Measurements from ENCODE around the gene TKTL1. TPM values are rescaled to one million over a fixed set of nuclear protein-coding genes. Genes with fewer than 3 reads are reported as not detected.
A peak's percentile ranks its signal among the peaks of the same experiment; 100 is the strongest.

The TKTL1 gene
- total RNA-seq, 2 donors from 2014 or later: 3.0 to 4.2 TPM

DNA sequence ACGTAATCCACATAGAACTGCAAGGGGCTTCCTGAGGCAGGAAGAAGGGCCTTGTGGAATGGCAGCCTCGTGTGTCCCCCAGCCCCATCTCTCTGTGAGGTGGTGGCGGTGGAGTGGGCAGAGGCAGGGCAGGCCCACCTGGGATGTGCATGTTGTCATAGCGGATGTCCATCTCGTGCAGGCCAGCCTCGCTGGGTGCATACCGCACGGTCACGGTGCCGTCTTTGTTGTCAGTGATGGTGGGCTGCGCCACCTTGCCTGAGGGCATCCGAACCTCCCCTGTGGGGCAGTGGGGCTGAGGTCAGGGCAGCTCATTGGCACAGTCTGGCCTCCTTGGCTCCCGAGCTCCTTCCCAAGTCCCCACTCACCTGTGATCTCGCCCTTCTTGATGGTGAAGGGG, 58.4 kb downstream of the TKTL1 start:
- Mint-ChIP-seq H3K27ac (peak overlapping the region; percentile 54), H3K4me3 (peak overlapping the region; percentile 45), H3K4me1 (peaks cover 20% of the 10 kb centered on the region), H3K27me3 (no peaks in the 10 kb centered on the region), H3K36me3 (ENCODE audit: low read depth) (no peaks in the 10 kb centered on the region)
- peak in 1 of 3 donors; percentile 4 for DNase-seq
- no peak for ATAC-seq
- H3K9me3 ChIP-seq (ENCODE audit: control insufficient read depth, low read length, poor library complexity, severe bottlenecking): no peaks in the 10 kb centered on the region

DNA sequence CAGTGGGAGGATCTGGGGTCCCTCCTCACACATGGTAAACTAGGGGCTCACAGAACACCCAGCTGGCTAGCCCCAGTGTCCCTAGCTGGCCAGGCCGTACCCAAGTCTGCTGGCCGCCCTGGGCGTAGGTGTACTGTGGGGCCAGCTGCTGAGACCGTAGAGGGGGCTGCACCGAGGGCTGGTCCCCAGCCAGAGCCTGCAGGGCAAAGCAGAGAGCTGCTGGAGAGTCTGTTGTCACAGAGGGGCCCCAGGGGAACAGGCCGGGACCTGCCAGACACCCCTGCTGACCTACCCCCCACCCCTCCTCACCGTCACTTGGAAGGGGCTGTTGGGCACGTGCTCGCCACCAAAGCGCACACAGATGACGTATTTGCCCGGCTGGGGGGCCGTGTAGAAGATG, 58.9 kb downstream of the TKTL1 start:
- no peak for DNase-seq
- Mint-ChIP-seq H3K4me3 (peak overlapping the region; percentile 45), H3K27ac (peak overlapping the region; percentile 54), H3K4me1 (peaks cover 20% of the 10 kb centered on the region), H3K27me3 (no peaks in the 10 kb centered on the region), H3K36me3 (ENCODE audit: low read depth) (no peaks in the 10 kb centered on the region)
- H3K9me3 ChIP-seq (ENCODE audit: control insufficient read depth, low read length, poor library complexity, severe bottlenecking): no peaks in the 10 kb centered on the region
- ATAC-seq: no peak

DNA sequence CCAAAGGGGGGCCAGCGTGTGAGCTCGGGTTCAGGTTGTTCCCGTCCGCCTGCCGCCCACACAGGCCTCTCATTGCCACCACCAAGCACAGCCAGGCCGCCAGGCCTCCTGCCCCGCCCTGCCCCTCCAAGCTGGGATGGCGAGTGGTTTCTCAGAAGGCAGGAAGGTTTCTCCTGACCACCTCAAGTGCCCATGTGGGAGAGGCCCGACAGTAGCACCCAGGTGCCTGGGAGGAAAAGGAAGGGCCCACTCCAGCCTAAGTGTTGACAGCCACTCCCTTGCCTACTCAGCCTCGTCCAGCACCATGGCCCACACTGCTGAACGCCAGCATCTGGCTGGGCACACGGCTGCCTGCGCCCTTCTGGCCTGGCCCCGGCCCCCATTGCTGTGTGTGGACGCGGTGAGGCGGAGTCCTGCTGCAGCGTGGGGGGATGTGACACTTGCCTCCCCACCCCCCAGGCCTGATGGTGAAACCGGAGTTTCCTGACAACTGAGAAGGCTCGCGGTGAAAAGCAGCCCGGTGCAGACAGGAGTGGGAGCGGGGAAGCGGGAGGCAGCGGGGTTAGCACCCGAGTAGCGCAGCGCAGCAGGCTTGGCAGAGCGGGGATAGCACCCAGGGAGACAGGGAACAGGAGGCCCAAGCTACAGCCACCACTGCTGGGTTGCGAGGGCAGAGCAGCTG, 59.6 kb downstream of the TKTL1 start:
- H3K4me1 Mint-ChIP-seq: peaks cover 22% of the 10 kb centered on the region
- no peak overlapping the region for H3K4me3 Mint-ChIP-seq
- DNase-seq: peak in 1 of 3 donors; percentile 6
- H3K27ac Mint-ChIP-seq: peak overlapping the region; percentile 3
- H3K9me3 ChIP-seq (ENCODE audit: control insufficient read depth, low read length, poor library complexity, severe bottlenecking): no peaks in the 10 kb centered on the region
- no peaks in the 10 kb centered on the region for H3K36me3 Mint-ChIP-seq (ENCODE audit: low read depth)
- no peaks in the 10 kb centered on the region for H3K27me3 Mint-ChIP-seq
- ATAC-seq: no peak

DNA sequence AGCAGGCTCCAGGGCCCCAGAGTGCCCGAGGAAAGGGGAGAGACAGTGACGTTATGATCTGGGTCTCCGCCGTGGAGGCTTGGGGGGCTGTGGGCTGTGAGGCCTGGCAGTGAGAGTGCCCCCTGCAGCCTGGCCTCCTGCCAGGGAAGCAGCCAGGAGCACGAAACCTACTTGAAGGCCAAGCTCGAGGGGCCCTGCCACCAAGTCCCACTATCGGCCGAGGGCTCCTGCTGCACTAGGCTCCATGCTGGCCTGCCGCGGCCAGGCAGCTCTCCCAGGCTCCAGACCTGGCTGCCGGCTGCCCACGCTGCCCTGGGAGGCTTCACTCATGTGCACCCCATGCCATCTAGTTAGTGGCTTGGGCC, 60.2 kb downstream of the TKTL1 start:
- no peaks in the 10 kb centered on the region for H3K36me3 Mint-ChIP-seq (ENCODE audit: low read depth)
- H3K4me3 Mint-ChIP-seq: no peak overlapping the region
- ATAC-seq (no peak), DNase-seq (no peak)
- H3K27ac Mint-ChIP-seq: peak overlapping the region; percentile 3
- H3K9me3 ChIP-seq (ENCODE audit: control insufficient read depth, low read length, poor library complexity, severe bottlenecking): no peaks in the 10 kb centered on the region
- H3K27me3 Mint-ChIP-seq: no peaks in the 10 kb centered on the region
- H3K4me1 Mint-ChIP-seq: peaks cover 22% of the 10 kb centered on the region

DNA sequence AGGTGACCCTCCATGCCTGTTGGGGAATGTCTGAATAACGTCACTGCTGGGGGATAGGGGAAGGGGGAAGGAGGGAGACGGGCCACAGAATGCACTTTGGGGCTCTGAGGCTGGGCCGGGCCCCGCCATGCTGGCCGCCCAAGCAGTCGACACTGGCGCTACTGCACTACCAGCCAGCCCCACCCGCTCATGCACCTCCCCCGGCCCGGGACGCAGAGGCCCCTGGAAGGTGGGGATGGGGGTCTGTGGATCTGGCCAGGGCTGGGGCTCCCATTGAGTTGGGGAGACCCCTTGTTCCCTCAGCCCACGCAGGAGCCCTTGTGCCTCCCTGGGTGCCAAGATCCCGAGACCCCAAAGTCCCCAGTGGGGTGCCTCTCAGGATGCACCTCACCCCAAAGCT, 61.0 kb downstream of the TKTL1 start:
- no peak for ATAC-seq
- no peaks in the 10 kb centered on the region for H3K9me3 ChIP-seq (ENCODE audit: control insufficient read depth, low read length, poor library complexity, severe bottlenecking)
- DNase-seq: no peak
- Mint-ChIP-seq H3K27ac (no peak overlapping the region), H3K27me3 (no peaks in the 10 kb centered on the region), H3K4me3 (peak overlapping the region; percentile 72), H3K4me1 (peaks cover 20% of the 10 kb centered on the region), H3K36me3 (ENCODE audit: low read depth) (no peaks in the 10 kb centered on the region)

DNA sequence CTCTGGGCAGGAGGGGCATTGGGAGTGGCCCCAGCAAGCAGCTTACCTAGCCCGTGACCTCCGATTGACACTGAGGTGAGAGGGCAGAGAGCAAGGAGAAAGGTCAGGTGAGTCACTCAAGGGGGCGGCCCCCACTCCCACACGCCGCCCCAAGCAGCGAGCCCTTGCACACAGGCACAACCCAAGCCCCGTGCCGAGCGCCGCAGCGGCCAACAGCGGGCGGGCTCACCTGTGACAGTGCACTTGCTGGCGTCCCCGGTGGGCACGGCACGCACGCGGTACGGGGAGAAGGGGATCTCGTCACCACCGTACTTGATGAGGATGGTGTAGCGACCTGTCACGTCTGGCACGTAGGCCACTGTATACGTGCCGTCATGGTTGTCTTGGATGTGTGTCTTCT, 61.6 kb downstream of the TKTL1 start:
- peak in 1 of 3 donors; percentile 3 for DNase-seq
- Mint-ChIP-seq H3K27ac (peak overlapping the region; percentile 2), H3K4me3 (peak overlapping the region; percentile 31), H3K36me3 (ENCODE audit: low read depth) (no peaks in the 10 kb centered on the region), H3K27me3 (no peaks in the 10 kb centered on the region), H3K4me1 (peaks cover 19% of the 10 kb centered on the region)
- no peak for ATAC-seq
- no peaks in the 10 kb centered on the region for H3K9me3 ChIP-seq (ENCODE audit: control insufficient read depth, low read length, poor library complexity, severe bottlenecking)

DNA sequence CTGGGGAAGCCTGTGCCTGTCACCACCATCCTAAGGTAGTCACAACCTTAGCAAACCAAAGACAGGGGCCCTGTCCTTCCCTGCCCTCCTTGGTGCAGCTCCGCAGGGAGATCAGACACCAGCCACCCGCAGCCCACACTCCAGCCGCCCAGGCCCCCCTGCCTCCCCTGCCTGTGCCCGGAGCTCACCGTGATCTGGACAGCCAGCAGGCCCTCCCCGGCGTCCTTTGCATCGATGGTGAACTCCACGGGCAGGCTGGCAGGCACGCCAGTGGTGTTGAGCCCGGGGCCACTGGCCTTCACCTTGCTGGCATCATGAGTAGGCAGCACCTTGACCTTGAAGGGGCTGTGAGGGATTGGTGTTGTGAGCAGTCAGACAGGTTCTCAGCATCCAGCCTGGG, 62.4 kb downstream of the TKTL1 start:
- Mint-ChIP-seq H3K27ac (no peak overlapping the region), H3K36me3 (ENCODE audit: low read depth) (peaks cover 2% of the 10 kb centered on the region), H3K4me1 (peaks cover 18% of the 10 kb centered on the region), H3K27me3 (no peaks in the 10 kb centered on the region), H3K4me3 (peak overlapping the region; percentile 82)
- H3K9me3 ChIP-seq (ENCODE audit: control insufficient read depth, low read length, poor library complexity, severe bottlenecking): no peaks in the 10 kb centered on the region
- ATAC-seq (no peak), DNase-seq (no peak)

DNA sequence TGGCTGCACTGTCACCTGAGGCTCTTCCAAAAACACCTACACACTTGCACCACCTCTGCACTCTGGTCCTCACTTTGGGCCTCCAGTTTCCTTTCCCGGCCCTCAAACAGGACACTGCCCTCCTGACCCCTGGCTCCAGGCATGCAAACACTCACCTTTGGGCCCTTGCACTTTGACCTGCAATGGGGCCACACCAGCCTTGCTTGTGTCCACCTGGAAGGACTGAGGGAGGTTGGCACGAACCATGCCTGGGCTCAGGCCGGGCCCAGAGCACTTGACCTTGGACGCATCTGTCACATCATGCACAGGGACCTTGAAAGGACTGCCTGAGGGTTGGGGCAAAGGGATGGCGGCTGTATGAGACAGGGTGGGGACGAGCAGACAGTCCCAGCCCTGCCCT, 63.2 kb downstream of the TKTL1 start:
- H3K4me1 Mint-ChIP-seq: peaks cover 13% of the 10 kb centered on the region
- H3K9me3 ChIP-seq (ENCODE audit: control insufficient read depth, low read length, poor library complexity, severe bottlenecking): no peaks in the 10 kb centered on the region
- no peak for DNase-seq
- H3K27me3 Mint-ChIP-seq: no peaks in the 10 kb centered on the region
- ATAC-seq: no peak
- peaks cover 2% of the 10 kb centered on the region for H3K36me3 Mint-ChIP-seq (ENCODE audit: low read depth)
- peak overlapping the region; percentile 78 for H3K27ac Mint-ChIP-seq
- H3K4me3 Mint-ChIP-seq: peak overlapping the region; percentile 82

DNA sequence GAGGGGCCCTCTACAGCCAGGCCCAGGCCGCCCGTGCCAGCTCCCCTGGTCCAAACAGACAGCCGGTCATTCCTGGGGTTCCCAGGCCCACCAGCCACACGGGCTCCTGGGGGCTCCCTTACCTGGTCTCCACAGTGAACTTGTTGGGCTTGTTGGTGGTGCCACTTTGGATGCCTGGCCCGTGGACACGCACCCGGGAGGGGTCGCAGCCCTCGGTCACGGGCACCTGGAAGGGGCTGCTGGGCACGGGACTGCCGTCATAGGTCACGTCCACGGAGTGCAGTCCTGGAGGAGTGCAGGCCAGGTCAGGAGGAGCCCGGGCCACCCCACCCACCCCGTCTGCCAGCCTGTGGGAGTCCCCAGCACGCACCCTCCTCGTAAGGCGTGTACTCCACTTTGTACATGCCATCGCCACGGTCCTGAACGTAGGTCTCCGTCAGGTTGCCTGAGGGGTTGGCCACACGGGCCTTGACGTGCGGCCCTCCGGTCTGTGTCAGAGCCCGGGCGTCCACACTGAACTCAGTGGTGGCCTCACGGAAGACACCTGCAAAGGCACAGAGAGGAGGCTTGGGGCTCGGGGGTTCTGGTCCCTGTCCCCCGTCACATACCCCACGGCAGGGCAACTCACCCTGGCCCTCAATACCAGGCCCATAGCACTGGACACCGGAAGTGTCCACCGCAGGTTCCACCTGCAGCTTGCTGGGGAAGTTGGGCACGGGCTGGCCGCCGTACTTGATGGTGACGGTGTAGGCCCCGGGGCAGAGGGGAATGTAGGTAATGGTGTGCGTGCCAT, 64.0 kb downstream of the TKTL1 start:
- Mint-ChIP-seq H3K4me1 (peaks cover 13% of the 10 kb centered on the region), H3K36me3 (ENCODE audit: low read depth) (peaks cover 2% of the 10 kb centered on the region), H3K27me3 (no peaks in the 10 kb centered on the region), H3K4me3 (no peak overlapping the region), H3K27ac (no peak overlapping the region)
- DNase-seq (no peak), ATAC-seq (no peak)
- H3K9me3 ChIP-seq (ENCODE audit: control insufficient read depth, low read length, poor library complexity, severe bottlenecking): no peaks in the 10 kb centered on the region

DNA sequence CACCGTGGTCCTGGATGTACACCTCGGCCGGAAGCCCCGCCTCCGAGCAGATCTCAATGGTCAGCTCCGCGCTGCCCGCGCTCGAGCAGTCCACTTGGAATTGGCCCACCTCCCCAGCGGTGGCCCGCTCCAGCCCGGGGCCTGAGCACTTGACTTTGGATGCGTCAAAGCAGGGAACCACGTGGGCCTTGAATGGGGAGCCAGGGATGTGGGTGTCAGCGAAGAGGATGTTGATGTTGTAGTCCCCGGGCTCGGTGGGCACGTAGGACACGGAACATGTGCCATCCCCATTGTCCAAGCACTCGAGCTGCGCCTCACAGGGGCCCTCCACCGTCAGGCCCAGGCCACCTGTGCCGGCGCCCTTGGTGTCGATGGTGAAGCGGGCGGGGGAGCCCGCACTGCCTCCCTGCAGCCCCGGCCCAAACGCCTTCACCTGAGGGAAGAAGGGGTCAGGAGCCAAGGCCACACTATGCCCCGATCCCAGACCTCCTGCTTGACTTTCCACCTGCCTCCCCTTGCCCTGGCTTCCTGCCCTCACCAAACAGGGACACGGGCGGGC, 64.6 kb downstream of the TKTL1 start:
- peak overlapping the region; percentile 70 for H3K4me3 Mint-ChIP-seq
- no peaks in the 10 kb centered on the region for H3K27me3 Mint-ChIP-seq
- H3K4me1 Mint-ChIP-seq: peaks cover 16% of the 10 kb centered on the region

DNA sequence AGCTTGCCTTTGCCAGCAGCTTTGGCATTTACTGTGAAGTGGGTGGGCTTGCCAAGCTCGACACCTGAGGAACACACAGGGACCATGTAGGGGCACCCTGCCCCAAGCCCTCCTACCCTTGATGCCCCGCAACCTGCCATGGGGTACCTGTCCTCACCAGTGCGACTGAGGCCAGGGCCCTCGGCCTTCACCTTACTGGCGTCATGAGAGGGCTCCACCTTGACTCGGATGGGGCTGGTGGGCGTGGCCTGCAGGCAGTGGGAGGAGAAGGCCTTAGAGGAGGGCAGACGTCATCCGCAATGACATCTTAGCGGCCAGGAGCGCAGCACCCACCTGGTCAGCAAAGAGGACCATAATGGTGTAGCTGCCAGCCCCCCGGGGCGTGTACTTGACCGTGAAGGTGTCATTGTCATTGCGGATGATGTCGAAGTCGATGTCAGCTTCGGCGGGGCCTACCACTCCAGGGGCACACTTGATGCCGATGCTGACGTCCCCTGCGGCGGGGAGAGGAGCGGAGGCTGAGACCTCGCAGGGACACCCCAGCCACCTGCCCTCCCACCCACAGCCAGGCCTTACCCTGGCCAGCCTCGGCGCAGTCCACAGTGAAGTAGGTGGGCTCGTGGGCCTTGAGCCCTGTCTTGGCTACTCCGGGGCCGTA, 66.6 kb downstream of the TKTL1 start:
- Mint-ChIP-seq H3K36me3 (ENCODE audit: low read depth) (peaks cover 2% of the 10 kb centered on the region), H3K4me3 (peak overlapping the region; percentile 15), H3K27me3 (no peaks in the 10 kb centered on the region), H3K4me1 (peaks cover 11% of the 10 kb centered on the region), H3K27ac (peak overlapping the region; percentile 75)
- H3K9me3 ChIP-seq (ENCODE audit: control insufficient read depth, low read length, poor library complexity, severe bottlenecking): no peaks in the 10 kb centered on the region
- DNase-seq (no peak), ATAC-seq (no peak)

More for the DNA sequence above, 64.6 kb downstream of the TKTL1 start:
- Mint-ChIP-seq H3K27ac (peak overlapping the region; percentile 75), H3K36me3 (ENCODE audit: low read depth) (peaks cover 2% of the 10 kb centered on the region)
- ATAC-seq (no peak), DNase-seq (no peak)
- H3K9me3 ChIP-seq (ENCODE audit: control insufficient read depth, low read length, poor library complexity, severe bottlenecking): no peaks in the 10 kb centered on the region

DNA sequence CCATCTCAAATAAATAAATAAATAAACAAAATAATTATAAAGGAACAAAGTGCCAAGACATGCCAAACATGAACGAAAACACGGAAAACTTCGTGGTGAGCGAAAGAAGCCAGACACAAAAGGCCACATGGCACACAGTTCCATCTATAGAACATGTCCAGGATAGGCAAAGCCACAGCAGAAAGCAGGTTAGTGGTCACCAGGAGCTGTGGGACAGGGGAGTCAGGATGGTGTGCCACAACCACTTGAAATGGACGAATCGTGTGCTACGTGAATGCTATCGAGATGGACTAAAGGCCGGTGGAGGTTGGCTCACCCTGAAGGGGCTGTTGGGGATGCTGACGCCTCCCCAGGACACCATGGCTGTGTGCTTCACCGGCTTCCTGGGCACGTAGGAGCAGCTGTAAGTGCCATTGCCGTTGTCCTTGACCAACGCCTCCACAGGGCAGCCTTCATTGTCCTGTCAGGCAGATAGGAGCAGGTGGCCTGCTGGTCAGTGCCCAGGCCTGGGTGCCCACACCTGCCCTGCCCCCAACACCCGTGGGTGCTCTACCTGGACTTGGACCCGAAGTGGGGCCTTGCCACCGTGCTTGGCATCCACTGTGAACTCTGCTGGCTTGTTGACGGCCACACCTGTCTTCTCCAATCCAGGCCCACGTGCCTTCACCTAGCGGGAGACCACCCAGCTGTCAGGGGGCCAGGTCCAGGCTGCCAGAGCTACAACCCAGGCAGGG, 68.3 kb downstream of the TKTL1 start:
- Mint-ChIP-seq H3K27me3 (no peaks in the 10 kb centered on the region), H3K4me1 (peaks cover 12% of the 10 kb centered on the region), H3K27ac (peak overlapping the region; percentile 91), H3K4me3 (no peak overlapping the region), H3K36me3 (ENCODE audit: low read depth) (peaks cover 2% of the 10 kb centered on the region)
- no peaks in the 10 kb centered on the region for H3K9me3 ChIP-seq (ENCODE audit: control insufficient read depth, low read length, poor library complexity, severe bottlenecking)
- no peak for ATAC-seq
- no peak for DNase-seq
